ENCODE measurements around the gene CLRN3.
A peak's percentile ranks its signal among the peaks of the same experiment; 100 is the strongest.

The CLRN3 gene

GRCh38 chr10:127905001-127905847 is 12.5 kb upstream of the CLRN3 start:
- DNase-seq (ENCODE audit: low spot score in 2 of 2) = no peak
- H3K4me3 Mint-ChIP-seq = peak overlapping the region; percentile 50
- peaks cover 60% of the 10 kb centered on the region for H3K27me3 Mint-ChIP-seq

GRCh38 chr10:127904311-127905000 is 11.7 kb upstream of the CLRN3 start:
- peaks cover 66% of the 10 kb centered on the region for H3K27me3 Mint-ChIP-seq

More at GRCh38 chr10:127905001-127905847, 12.5 kb upstream of the CLRN3 start:
- no peak for ATAC-seq (replicated peaks; ENCODE audit: extremely low read depth, poor library complexity, severe bottlenecking)
- Mint-ChIP-seq H3K36me3 (ENCODE audit: insufficient read depth) (no peaks in the 10 kb centered on the region), H3K4me1 (no peaks in the 10 kb centered on the region), H3K27ac (ENCODE audit: low read depth) (no peak overlapping the region), H3K9me3 (no peaks in the 10 kb centered on the region)

GRCh38 chr10:127903789-127904188 is 11.0 kb upstream of the CLRN3 start:
- Mint-ChIP-seq H3K27me3 (peaks cover 72% of the 10 kb centered on the region), H3K4me1 (no peaks in the 10 kb centered on the region), H3K36me3 (ENCODE audit: insufficient read depth) (no peaks in the 10 kb centered on the region), H3K4me3 (no peak overlapping the region), H3K9me3 (no peaks in the 10 kb centered on the region), H3K27ac (ENCODE audit: low read depth) (no peak overlapping the region)
- DNase-seq (ENCODE audit: low spot score in 2 of 2) (no peak), ATAC-seq (replicated peaks; ENCODE audit: extremely low read depth, poor library complexity, severe bottlenecking) (no peak)

More at GRCh38 chr10:127904311-127905000, 11.7 kb upstream of the CLRN3 start:
- H3K27ac Mint-ChIP-seq (ENCODE audit: low read depth) = no peak overlapping the region
- DNase-seq (ENCODE audit: low spot score in 2 of 2) = no peak
- H3K4me1 Mint-ChIP-seq = no peaks in the 10 kb centered on the region
- no peaks in the 10 kb centered on the region for H3K9me3 Mint-ChIP-seq
- no peak for ATAC-seq (replicated peaks; ENCODE audit: extremely low read depth, poor library complexity, severe bottlenecking)
- H3K4me3 Mint-ChIP-seq = no peak overlapping the region
- H3K36me3 Mint-ChIP-seq (ENCODE audit: insufficient read depth) = no peaks in the 10 kb centered on the region

GRCh38 chr10:127899766-127900387 is 7.1 kb upstream of the CLRN3 start:
- Mint-ChIP-seq H3K4me1 (no peaks in the 10 kb centered on the region), H3K36me3 (ENCODE audit: insufficient read depth) (no peaks in the 10 kb centered on the region), H3K4me3 (no peak overlapping the region), H3K27me3 (peaks cover 66% of the 10 kb centered on the region), H3K27ac (ENCODE audit: low read depth) (no peak overlapping the region), H3K9me3 (no peaks in the 10 kb centered on the region)
- no peak for DNase-seq (ENCODE audit: low spot score in 2 of 2)
- no peak for ATAC-seq (replicated peaks; ENCODE audit: extremely low read depth, poor library complexity, severe bottlenecking)

- DNase-seq (ENCODE audit: low spot score in 2 of 2) (no peak), ATAC-seq (replicated peaks; ENCODE audit: extremely low read depth, poor library complexity, severe bottlenecking) (no peak)
- Mint-ChIP-seq H3K36me3 (ENCODE audit: insufficient read depth) (no peaks in the 10 kb centered on the region), H3K9me3 (no peaks in the 10 kb centered on the region), H3K4me3 (no peak overlapping the region), H3K27me3 (peaks cover 59% of the 10 kb centered on the region), H3K27ac (ENCODE audit: low read depth) (no peak overlapping the region), H3K4me1 (no peaks in the 10 kb centered on the region)
Observed at GRCh38 chr10:127897177-127897576, 4.4 kb upstream of the CLRN3 start.

- no peaks in the 10 kb centered on the region for H3K4me1 Mint-ChIP-seq
- H3K27me3 Mint-ChIP-seq = peaks cover 54% of the 10 kb centered on the region
- no peak overlapping the region for H3K4me3 Mint-ChIP-seq
- H3K27ac Mint-ChIP-seq (ENCODE audit: low read depth) = no peak overlapping the region
- no peak for ATAC-seq (replicated peaks; ENCODE audit: extremely low read depth, poor library complexity, severe bottlenecking)
- H3K9me3 Mint-ChIP-seq = no peaks in the 10 kb centered on the region
- H3K36me3 Mint-ChIP-seq (ENCODE audit: insufficient read depth) = no peaks in the 10 kb centered on the region
- no peak for DNase-seq (ENCODE audit: low spot score in 2 of 2)
Observed at GRCh38 chr10:127896590-127896989, 3.8 kb upstream of the CLRN3 start.

GRCh38 chr10:127894146-127894545 is 1.4 kb upstream of the CLRN3 start:
- H3K27ac Mint-ChIP-seq (ENCODE audit: low read depth) = no peak overlapping the region
- peaks cover 36% of the 10 kb centered on the region for H3K27me3 Mint-ChIP-seq
- no peak overlapping the region for H3K4me3 Mint-ChIP-seq
- no peaks in the 10 kb centered on the region for H3K9me3 Mint-ChIP-seq
- H3K4me1 Mint-ChIP-seq = no peaks in the 10 kb centered on the region
- ATAC-seq (replicated peaks; ENCODE audit: extremely low read depth, poor library complexity, severe bottlenecking) (no peak), DNase-seq (ENCODE audit: low spot score in 2 of 2) (no peak)
- H3K36me3 Mint-ChIP-seq (ENCODE audit: insufficient read depth) = no peaks in the 10 kb centered on the region

- Mint-ChIP-seq H3K4me3 (no peak overlapping the region), H3K4me1 (no peaks in the 10 kb centered on the region), H3K9me3 (no peaks in the 10 kb centered on the region), H3K36me3 (ENCODE audit: insufficient read depth) (no peaks in the 10 kb centered on the region), H3K27me3 (peaks cover 50% of the 10 kb centered on the region), H3K27ac (ENCODE audit: low read depth) (no peak overlapping the region)
- DNase-seq (ENCODE audit: low spot score in 2 of 2) (no peak), ATAC-seq (replicated peaks; ENCODE audit: extremely low read depth, poor library complexity, severe bottlenecking) (no peak)
Observed at GRCh38 chr10:127890832-127891334, 1.9 kb downstream of the CLRN3 start.

GRCh38 chr10:127890216-127890615 is 2.5 kb downstream of the CLRN3 start:
- peaks cover 50% of the 10 kb centered on the region for H3K27me3 Mint-ChIP-seq
- DNase-seq (ENCODE audit: low spot score in 2 of 2) = no peak

GRCh38 chr10:127889605-127890195 is 3.0 kb downstream of the CLRN3 start:
- Mint-ChIP-seq H3K27me3 (peaks cover 50% of the 10 kb centered on the region), H3K9me3 (no peaks in the 10 kb centered on the region), H3K36me3 (ENCODE audit: insufficient read depth) (no peaks in the 10 kb centered on the region), H3K4me1 (no peaks in the 10 kb centered on the region), H3K4me3 (no peak overlapping the region), H3K27ac (ENCODE audit: low read depth) (no peak overlapping the region)
- DNase-seq (ENCODE audit: low spot score in 2 of 2) (no peak), ATAC-seq (replicated peaks; ENCODE audit: extremely low read depth, poor library complexity, severe bottlenecking) (no peak)

More at GRCh38 chr10:127890216-127890615, 2.5 kb downstream of the CLRN3 start:
- Mint-ChIP-seq H3K27ac (ENCODE audit: low read depth) (no peak overlapping the region), H3K4me3 (no peak overlapping the region), H3K9me3 (no peaks in the 10 kb centered on the region), H3K4me1 (no peaks in the 10 kb centered on the region), H3K36me3 (ENCODE audit: insufficient read depth) (no peaks in the 10 kb centered on the region)
- no peak for ATAC-seq (replicated peaks; ENCODE audit: extremely low read depth, poor library complexity, severe bottlenecking)

- no peak for DNase-seq (ENCODE audit: low spot score in 2 of 2)
- no peak for ATAC-seq (replicated peaks; ENCODE audit: extremely low read depth, poor library complexity, severe bottlenecking)
- Mint-ChIP-seq H3K4me3 (no peak overlapping the region), H3K36me3 (ENCODE audit: insufficient read depth) (no peaks in the 10 kb centered on the region), H3K9me3 (no peaks in the 10 kb centered on the region), H3K27ac (ENCODE audit: low read depth) (no peak overlapping the region), H3K4me1 (no peaks in the 10 kb centered on the region), H3K27me3 (peaks cover 44% of the 10 kb centered on the region)
Observed at GRCh38 chr10:127888521-127889312, 4.0 kb downstream of the CLRN3 start.

Data from central memory CD8-positive, alpha-beta T cell (primary cell).